Mammary epithelial cell (primary cell): ENCODE measurements around the gene CAMK2D.

Experiments
- EZH2 ChIP-seq: IDR thresholded peaks from 2 replicates; pipeline ENCODE4 v1.6.1; 2012; ENCODE audit warnings: low read length, inconsistent platforms, borderline replicate concordance
- TF ChIP-seq, protein P1 (sequence below), 2 donors: IDR thresholded peaks in 1 of 2; conservative IDR thresholded peaks in 1 of 2; 2 replicates each; pipeline ENCODE4 v1.5.1; 2011 to 2012; ENCODE audit warnings: inconsistent platforms in 2 of 2, low read length in 2 of 2, mild to moderate bottlenecking in 2 of 2, control low read depth in 1 of 2, low read depth in 1 of 2; ENCODE audit not compliant: insufficient read depth in 1 of 2; ENCODE audit errors: extremely low read depth in 1 of 2

GRCh38 chr4:113476800-113477199 is 284.7 kb downstream of the CAMK2D start:
- TF ChIP-seq, protein P1, sequence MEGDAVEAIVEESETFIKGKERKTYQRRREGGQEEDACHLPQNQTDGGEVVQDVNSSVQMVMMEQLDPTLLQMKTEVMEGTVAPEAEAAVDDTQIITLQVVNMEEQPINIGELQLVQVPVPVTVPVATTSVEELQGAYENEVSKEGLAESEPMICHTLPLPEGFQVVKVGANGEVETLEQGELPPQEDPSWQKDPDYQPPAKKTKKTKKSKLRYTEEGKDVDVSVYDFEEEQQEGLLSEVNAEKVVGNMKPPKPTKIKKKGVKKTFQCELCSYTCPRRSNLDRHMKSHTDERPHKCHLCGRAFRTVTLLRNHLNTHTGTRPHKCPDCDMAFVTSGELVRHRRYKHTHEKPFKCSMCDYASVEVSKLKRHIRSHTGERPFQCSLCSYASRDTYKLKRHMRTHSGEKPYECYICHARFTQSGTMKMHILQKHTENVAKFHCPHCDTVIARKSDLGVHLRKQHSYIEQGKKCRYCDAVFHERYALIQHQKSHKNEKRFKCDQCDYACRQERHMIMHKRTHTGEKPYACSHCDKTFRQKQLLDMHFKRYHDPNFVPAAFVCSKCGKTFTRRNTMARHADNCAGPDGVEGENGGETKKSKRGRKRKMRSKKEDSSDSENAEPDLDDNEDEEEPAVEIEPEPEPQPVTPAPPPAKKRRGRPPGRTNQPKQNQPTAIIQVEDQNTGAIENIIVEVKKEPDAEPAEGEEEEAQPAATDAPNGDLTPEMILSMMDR (conservative IDR thresholded peaks at IDR 0.05 in 1 of 2, IDR thresholded peaks at IDR 0.05 in 1 of 2; ENCODE audit: extremely low read depth in 1 of 2, insufficient read depth in 1 of 2, low read depth in 1 of 2, low read length in 2 of 2): no peak
- TF ChIP-seq EZH2: no peak
